Cardiac fibroblast (primary cell): Measurements from ENCODE around the gene ZFYVE27.

Experiments
- DNase-seq, 2 donors: peaks; one replicate each; pipeline versions ENCODE4 v3.0.0 to v3.0.0-alpha.2; 2010; ENCODE audit warnings: low read depth in 2 of 2
- H3K4me3 ChIP-seq, 2 donors: replicated peaks in 1 of 2; 1 replicate in 1 of 2; 2 replicates in 1 of 2; pipeline ENCODE4 v1.5.1; 2011; ENCODE audit warnings: low read depth in 2 of 2, low read length in 2 of 2, mild to moderate bottlenecking in 2 of 2, moderate library complexity in 1 of 2
- TF ChIP-seq, protein P1 (sequence below): IDR thresholded peaks from one replicate; pipeline ENCODE4 v1.5.1; 2011; ENCODE audit warnings: low read depth, mild to moderate bottlenecking, low read length, inconsistent platforms

The ZFYVE27 gene

DNA sequence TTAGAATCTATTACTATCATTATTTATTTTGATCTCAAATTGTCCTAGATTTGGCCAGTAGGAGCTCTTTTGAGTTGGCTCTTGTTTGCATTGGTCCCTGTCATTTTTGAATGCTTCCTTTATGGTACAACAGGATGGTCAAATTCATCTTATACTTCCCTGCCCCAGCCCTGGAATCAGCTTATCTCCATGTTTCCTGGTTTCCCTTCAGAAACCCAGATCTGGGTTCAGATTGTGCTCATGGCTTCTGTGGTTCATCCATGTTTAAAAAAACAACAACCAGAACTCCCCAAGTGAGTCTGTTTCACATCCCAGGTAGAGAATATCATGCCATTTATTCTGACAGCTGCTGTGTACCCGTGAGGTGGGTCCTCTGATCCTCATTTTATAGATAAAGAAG lies 10.6 kb downstream of the ZFYVE27 start:
- TF ChIP-seq, protein P1, sequence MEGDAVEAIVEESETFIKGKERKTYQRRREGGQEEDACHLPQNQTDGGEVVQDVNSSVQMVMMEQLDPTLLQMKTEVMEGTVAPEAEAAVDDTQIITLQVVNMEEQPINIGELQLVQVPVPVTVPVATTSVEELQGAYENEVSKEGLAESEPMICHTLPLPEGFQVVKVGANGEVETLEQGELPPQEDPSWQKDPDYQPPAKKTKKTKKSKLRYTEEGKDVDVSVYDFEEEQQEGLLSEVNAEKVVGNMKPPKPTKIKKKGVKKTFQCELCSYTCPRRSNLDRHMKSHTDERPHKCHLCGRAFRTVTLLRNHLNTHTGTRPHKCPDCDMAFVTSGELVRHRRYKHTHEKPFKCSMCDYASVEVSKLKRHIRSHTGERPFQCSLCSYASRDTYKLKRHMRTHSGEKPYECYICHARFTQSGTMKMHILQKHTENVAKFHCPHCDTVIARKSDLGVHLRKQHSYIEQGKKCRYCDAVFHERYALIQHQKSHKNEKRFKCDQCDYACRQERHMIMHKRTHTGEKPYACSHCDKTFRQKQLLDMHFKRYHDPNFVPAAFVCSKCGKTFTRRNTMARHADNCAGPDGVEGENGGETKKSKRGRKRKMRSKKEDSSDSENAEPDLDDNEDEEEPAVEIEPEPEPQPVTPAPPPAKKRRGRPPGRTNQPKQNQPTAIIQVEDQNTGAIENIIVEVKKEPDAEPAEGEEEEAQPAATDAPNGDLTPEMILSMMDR, result no peak
- H3K4me3 ChIP-seq, result no peak overlapping the region
- no peak for DNase-seq

DNA sequence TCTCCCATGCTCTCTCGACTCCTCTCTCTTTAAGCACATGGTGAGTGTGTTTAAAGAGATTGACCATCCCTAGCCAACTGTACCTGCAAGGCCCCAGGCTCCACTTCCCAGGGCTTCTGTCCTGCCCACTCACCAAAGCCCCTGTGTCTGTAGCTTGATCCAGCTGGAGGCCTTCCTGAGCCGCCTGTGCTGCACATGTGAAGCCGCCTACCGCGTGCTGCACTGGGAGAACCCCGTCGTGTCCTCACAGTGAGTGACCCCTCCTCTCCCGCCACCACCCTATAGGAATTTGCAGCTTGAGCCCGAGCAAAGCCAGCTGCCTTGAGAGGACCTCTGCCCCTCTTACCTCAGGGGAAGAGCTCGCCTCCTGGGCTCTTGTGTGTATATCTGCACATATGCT lies 11.2 kb downstream of the ZFYVE27 start:
- DNase-seq, result no peak
- H3K4me3 ChIP-seq, result no peak overlapping the region
- TF ChIP-seq, protein P1, result no peak

DNA sequence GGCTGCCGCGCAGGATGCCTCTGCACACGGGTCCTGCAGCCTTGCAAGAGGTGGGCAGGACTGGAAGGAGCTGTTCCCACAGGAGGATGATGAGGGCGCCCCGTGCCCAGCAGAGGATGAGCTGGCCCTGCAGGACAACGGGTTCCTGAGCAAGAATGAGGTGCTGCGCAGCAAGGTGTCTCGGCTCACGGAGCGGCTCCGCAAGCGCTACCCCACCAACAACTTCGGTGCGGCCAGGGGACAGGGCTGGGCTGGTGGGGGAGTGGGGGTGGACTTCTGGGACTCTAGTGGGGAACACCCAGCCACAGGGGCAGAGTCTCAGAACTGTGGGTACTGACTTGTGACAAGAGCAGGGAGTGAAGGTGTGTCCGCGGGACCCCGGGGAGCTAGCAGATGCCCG lies 16.0 kb downstream of the ZFYVE27 start:
- no peak for DNase-seq
- TF ChIP-seq, protein P1, result no peak
- no peak overlapping the region for H3K4me3 ChIP-seq

- TF ChIP-seq, protein P1, result no peak
- H3K4me3 ChIP-seq, result no peak overlapping the region
- no peak for DNase-seq
These were observed 17.8 kb downstream of the ZFYVE27 start for GRCh38 chr10:97754726-97755125.

GRCh38 chr10:97755718-97756117 lies 18.8 kb downstream of the ZFYVE27 start:
- no peak for DNase-seq
- H3K4me3 ChIP-seq, result no peak overlapping the region
- TF ChIP-seq, protein P1, result no peak

GRCh38 chr10:97757471-97757870 lies 20.5 kb downstream of the ZFYVE27 start:
- no peak for DNase-seq
- TF ChIP-seq, protein P1, result no peak
- H3K4me3 ChIP-seq, result no peak overlapping the region

DNA sequence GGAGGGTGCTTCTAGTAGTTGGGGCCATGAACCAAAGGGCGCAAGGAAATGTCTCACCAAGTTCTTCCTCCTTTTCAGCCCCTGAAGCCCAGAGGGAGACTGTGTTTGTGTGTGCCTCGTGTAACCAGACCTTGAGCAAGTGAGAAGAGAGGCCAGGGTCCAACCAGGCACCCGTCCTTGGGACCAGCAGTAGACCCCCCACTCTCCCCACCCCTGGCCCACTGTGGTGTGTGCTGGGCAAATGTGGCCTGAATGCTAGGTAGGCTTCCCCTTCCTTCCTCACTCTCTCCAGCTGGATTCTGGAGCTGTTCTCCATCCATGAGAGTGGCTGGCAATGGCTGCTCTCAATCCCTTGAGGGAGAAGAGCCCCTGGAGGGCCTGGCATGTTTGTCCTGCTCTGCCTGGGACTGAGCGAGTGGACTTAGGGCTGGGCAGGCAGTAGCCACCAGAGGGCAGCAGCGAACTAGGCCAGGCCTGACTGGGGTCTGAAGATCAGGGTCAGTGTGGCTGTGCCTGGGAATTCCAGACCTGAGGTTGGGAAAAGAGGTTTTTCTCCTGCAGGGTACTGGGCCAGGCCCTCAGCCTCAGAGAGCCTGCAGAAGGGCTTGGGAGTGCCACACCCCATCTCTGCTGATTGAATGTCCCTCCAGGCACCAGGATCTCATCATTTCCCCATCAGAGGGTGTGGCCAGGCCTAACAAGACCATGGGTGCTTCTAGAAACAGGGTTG lies 22.4 kb downstream of the ZFYVE27 start:
- peak; percentile 62 to 80 for DNase-seq
- no peak overlapping the region for H3K4me3 ChIP-seq
- TF ChIP-seq, protein P1, result peak; percentile 98
